AG08395 (cell line): ENCODE data around the gene BAZ2B.
A peak's percentile ranks its signal among the peaks of the same experiment; 100 is the strongest.
"Not testable (repeated sequence)": the region's sequence is repeated elsewhere in the genome, so short reads cannot be mapped to it uniquely, and the experiment has no call there.

ENCODE experiments used
- DNase-seq: peaks from one replicate; pipeline ENCODE4 v3.0.0; 2012; ENCODE audit warnings: mixed read lengths, low spot score

The BAZ2B gene

DNA sequence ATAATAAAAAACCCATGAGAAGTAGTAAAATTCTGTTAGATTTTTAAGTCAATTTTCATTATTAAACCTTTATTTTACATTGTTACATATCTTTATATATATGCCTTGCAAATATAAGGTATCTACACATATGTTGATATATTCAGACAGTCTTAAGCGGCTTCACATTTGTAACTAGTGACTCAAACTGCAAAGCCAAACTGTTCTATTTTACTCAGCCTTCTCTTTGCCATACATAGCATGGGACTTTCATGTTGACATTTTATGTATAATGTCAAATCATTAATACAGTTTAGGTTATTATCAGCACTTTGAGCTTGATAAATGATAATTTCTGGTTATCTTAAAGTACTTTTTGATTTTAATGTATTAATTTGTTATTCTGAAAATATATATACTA lies 204.9 kb downstream of the BAZ2B start:
- no peak for DNase-seq

DNA sequence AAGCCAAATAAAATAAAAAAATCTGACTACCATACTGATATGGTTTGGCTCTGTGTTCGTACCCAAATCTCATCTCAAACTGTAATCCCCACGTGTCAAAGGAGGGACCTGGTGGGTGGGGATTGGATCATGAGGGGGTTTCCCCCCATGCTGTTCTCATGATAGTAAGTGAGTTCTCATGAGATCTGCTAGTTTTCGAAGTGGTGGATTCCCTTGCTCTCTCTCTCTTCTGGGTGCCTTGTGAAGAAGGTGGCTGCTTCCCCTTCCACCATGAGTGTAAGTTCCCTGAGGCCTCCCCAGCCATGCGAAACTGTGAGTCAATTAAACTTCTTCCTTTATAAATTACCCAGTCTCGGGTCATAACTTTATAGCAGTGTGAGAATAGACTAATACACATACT lies 206.1 kb downstream of the BAZ2B start:
- no peak for DNase-seq

DNA sequence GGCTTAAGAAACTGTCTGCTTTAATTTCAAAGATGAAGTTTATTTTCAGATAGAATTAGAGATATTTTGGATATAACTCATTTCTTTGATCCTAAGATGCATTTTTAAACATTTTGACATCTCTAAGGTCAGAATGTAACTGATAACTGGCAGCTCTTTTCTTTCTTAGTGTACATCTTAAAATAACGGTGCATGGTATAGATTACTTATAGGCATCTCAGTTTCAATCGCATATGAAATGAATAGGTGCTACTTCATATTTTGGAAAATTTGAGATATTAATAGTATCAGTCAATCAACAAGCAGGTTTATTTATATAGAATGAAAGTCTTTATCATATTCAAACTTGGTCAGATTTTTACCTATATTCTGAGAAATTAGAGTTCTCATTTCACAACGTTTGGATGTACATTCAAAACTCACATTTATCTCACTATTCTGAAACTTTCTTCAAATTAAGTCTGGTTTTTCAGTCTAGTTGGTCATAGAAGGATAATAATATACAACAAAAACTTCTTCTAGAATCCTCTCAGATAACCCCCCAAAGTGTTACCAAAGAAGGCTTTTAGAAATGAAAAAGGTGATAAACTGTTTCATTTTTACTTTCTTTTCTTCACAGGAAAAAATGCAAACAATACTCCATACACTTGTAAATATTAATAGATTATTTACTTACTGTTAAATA lies 207.1 kb downstream of the BAZ2B start:
- no peak for DNase-seq

DNA sequence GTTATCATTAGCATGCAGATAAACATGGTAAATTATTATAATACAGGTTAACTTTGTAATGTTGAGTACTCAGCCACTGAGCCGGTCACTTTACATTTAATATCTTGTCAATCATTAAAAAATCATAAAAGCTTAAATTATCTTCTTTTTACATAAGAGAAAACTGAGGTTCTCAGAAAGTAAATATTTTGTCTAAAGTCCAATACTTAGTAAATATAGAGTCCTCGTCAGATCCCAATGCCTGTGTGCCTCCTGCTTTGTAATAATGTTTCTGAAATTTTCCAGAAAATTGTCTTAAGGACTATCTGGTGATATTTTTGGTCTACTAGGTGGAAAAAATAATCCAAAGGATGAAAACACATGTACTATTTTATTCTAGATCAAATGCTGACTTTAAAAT lies 213.6 kb downstream of the BAZ2B start:
- no peak for DNase-seq

DNA sequence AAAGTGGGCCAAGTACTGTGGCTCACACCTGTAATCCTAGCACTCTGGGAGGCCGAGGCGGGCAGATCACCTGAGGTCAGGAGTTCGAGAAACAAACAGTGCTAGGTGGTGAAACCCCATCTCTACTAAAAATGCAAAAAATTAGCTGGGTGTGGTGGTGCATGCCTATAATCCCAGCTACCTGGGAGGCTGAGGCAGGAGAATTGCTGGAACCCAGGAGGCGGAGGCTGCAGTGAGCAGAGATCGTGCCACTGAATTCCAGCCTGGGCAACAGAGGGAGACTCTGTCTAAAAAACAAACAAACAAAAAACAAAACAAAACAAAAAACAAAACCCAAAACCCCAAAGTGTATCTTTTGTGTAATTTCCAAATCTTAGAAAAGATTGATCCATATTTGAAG lies 214.2 kb downstream of the BAZ2B start:
- not testable (repeated sequence) for DNase-seq

DNA sequence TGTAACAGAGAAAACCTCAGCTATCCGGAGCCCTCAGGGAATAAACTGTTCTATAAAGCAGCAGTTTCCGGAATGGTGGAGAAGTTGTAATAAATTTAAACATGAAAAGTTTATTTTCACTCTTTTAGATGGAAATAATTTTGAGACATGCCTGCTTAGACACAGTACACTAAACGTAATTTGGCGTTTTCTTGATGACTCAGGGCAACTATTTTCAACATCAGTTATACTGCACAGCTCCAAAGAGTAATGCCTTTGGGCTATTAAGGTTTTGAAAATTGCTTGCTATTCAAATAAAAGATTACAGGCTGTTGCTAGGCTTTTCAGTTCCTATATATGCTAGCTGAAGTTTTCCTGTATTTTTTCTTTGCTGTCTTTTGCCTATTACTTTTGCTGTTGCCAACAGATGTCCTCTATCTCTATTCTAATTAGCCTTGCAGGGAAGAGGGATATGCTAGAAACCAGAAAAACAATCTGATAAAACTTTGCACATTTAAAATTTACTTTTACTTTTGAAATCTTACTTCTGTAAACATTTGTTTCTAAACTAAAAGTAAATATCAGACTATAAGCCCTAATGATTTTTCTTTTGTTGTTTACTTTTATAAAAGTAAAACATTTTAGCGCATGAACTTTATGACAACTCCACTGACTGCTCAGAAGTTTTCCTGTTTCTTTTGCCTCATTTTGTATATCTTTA lies 216.5 kb downstream of the BAZ2B start:
- no peak for DNase-seq

DNA sequence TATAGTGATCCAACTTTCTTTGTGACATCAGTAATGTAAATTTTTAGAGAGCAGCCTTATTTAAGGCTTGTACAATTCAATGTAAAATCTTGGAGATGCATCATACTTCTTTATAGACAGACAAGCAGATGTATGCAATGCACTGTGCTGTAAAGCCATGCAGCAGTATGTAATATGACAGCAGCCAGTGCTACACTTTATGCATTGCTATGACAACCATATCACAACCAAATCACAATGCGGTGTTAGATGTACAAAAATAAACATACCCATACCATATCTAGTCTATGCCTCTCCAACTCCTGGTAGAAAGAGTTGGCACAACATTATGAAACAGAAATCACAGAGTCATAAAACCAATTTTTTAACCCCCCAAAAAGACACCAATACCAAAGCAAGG lies 219.5 kb downstream of the BAZ2B start:
- DNase-seq: no peak

DNA sequence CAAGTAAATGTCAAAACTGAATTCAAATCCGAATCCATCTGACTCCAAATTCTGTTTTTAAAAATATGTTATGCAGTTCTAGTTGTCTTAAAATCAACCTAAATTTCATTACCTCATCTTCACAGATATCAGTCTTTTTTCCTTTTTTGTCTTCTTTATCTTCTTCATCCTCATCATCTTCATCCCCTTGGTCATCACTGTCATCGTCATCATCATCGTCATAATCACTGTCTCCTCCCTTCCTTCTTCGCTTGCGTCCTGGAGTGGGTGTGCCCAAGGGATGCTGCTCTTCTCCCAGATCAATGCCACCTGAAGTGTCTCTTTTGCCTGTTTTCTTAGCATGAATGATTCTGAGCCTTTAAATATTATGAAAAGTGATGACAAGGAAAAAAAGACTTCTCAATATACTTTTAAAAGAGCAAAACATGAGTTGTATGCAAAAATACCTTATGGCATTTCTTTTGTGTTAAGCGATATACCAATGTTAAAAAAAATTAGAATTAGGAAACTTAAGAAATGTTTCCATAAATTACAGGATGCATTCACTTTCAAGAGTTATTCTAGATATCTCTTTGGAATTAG lies 233.8 kb downstream of the BAZ2B start:
- DNase-seq: no peak

DNA sequence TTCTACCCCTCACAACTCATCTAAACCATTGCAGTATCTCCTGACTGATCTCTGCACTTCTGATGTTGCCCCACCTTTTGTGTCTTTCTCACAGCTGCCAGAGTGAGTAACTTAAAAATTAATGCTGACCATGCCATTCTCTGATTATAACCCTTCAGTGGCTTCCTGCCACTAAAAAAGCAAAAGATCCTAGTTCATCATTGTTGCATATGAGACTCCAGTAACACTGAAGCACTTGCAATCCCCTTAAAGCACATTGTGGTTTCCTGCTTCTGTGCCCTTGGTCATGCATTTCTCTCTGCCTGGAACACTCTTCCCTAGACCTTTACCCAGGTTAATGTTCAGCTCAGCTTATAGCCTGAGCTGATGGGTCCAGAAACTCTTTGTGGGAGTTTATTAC lies 234.8 kb downstream of the BAZ2B start:
- no peak for DNase-seq

DNA sequence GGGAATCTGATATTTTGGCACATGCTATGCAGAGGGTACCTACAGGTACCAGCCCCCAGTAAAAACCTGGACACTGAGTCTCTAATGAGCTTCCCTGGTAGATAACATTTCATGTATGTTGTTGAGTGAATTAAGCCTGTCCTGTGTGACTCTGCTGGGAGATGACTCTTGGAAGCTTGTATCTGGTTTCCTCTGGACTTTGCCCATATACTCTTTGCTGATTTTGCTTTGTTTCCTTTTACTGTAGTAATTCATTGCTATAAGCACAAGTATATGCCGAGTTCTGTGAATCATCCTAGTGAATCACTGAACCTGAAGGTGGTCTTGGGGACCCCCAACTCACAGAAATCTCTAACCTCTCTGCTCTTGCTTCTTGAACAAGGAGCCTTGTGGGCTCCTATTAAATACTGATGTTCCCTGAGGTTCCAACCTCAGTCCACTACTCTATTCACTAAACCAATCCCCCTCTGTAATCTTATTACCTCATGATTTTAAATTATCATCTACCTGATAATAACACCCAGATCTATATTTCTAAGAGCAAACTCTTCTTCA lies 235.6 kb downstream of the BAZ2B start:
- DNase-seq: no peak

DNA sequence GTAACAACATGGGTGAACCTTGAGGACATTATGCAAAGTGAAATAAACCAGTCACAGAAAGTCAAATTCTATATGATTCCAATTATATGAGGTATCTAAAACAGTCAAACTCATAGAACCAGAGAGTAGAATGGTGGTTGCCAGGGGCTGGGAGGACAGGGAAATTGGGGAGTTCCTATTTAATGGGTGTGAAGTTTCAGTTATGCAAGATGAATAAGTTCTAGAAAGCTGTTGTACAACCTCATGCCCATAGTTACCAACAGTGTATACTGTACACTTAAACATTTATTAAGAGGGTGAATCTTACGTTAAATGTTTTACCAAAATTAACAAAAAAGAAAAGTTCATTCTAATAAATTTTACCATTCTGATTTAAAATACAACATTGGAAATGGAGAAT lies 237.2 kb downstream of the BAZ2B start:
- no peak for DNase-seq

DNA sequence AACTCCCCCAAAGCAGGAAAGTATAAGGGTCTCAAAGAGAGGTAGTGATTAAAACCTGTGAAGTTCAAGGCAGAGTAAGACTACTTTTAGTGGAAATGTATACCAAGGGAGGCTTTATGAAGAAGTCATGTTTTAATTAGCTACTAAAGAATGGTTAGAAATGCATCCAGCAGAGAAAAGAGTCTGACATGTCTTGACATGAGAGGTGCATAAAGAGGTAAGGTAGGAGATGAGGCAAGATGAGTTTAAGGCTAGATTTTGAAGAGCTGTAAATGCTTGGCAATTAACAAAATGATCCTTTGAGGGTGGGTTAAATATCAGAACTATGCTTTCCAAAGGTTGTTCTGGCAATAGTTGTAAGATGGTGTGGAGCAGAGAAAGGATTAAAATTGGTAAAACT lies 241.1 kb downstream of the BAZ2B start:
- no peak for DNase-seq

DNA sequence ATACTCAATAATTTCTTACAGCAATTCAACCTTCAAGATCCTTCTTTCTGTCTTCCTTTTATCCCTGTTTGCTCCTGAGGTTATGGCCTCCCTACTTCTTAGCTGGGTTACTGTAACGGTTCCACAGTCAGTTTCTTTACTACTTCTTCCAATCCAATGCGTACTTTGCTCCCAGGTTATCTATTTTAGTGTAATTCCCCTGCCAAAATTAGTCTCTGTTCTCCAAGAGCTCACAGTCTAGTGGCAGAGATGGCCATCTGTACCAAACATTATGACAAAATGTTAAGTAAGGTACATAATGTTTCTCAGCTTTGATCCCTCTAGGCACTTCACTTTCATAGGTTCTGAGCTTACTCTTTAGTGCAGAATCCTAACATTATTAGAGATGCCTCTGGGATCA lies 244.8 kb downstream of the BAZ2B start:
- DNase-seq: no peak

DNA sequence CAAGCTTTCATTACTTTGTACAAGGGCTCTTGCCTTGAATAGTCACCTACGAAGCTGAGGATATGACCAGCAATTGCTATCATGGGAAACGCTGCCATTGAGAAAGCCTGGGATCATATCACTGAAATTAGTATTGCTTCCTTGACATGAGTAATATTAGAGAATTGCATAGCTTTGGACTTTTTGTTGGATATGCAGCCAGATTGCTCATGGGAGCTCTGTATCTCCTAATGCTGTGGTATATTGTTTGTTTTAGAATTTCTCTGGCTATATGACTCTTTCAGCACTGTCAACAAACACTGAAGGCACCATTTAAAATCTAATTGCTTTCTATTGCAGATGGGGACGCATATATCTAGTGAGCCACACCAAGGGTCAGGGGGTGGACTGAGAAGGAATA lies 249.8 kb downstream of the BAZ2B start:
- DNase-seq: no peak

DNA sequence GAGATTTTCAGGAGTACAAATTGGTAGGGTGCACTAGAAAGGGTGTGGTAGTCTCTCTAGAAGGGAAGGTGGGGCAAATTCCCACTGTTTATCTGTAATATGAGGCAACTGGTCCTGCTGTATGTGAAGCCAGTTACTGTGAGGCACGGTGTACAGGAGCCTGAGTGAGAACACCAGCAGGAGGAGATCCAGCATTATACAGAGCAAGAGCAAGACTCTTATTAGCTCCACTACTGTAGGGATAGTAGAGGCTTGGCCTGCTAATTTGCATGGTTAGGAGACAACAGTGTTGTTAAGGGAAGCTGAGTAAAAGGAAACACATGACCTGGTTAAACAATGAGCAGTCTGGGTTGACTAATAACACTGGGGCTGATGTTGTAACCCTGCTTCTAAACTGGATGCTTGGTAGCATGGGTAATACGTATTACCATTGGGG lies 253.5 kb downstream of the BAZ2B start:
- peak; percentile 5 for DNase-seq

DNA sequence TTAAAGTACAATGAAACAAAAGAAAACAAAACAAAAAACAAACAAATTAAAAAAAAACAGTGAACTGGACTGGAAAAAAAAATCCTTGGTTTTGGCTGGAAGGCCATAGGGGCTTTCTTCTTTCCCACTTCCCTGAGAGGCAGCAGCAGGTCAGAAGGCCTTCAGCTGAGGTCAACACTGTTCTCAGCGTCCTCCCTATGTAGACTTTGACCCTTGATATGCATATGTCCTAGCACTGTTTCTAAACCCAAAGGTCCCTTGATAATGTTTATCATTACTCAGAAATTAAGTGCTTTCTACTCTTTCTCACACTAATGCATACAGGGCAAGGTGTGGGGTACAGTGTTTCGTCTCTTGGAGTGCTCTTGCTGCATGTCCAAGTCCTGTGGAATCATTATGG lies 254.3 kb downstream of the BAZ2B start:
- no peak for DNase-seq

DNA sequence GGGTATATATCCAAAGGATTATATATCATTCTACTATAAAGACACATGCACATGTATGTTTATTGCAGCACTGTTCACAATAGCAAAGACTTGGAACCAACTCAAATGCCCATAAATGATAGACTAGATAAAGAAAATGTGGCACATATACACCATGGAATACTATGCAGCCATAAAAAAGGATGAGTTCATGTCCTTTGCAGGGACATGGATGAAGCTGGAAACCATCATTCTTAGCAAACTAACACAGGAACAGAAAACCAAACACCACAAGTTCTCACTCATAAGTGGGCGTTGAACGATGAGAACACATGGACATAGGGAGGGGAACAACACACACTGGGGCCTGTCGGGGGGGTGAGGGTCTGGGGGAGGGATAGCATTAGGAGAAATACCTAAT lies 254.7 kb downstream of the BAZ2B start:
- DNase-seq: not testable (repeated sequence)

DNA sequence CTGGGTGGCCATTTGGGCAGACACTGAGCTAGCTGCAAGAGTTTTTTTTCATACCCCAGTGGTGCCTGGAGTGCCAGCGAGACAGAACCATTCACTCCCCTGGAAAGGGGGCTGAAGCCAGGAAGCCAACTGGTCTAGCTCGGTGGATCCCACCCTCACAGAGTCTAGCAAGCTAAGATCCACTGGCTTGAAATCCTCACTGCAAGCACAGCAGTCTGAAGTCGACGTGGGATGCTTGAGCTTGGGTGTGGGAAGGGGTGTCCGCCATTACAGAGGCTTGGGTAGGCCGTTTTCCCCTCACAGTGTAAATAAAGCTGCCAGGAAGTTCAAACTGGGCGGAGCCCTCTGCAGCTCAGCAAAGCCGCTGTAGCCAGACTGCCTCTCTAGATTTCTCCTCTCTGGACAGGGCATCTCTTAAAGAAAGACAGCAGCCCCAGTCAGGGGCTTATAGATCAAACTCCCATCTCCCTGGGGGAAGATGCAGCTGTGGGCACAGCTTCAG lies 260.2 kb downstream of the BAZ2B start:
- no peak for DNase-seq

DNA sequence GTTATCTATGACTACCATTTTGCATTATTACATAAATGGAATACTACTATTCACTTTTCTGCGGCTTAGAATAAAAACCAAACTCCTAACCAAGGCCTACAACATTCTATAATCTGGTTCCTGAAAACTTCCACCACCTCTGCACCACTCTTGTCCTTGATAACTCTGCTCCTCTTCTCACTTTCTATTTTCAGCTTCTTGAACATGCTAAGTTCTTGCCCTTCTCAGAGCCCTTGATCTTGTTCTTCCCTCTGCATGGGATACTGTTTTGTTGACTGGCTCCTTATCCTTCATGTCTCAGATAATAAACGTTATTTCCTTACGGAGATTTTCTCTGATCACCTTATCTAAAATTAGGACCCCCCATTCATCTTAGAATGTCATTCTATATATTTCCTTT lies 264.4 kb downstream of the BAZ2B start:
- DNase-seq: no peak

DNA sequence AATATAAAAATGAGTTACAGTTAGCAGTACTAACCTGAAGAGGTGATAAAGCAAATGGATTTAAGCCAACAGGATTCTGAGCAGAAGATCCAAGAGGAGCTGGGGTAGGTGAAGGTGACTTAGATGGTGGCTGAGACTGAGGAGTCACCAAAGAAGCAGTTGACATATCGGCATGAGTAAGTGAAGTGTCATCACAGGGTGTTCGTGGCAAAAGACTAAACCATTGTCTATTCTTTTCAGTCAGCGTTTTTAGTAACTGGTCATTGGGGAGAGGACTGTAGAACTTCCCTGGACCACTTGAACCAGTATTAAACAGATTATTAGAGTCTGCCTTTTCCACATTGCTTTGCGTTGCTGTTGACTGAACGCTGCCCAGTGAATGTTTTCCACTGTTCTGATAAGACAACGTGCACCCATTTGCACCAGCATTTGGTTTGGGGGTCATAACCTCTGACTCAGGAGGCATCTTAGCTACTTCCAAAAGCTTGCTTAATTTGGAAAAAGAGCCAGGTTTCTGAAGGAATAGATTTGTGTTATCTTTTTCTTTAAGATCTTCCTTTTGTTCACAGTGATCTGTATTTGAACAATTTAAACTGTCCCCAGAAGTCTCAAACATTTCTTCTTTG lies 266.6 kb downstream of the BAZ2B start:
- DNase-seq: no peak

DNA sequence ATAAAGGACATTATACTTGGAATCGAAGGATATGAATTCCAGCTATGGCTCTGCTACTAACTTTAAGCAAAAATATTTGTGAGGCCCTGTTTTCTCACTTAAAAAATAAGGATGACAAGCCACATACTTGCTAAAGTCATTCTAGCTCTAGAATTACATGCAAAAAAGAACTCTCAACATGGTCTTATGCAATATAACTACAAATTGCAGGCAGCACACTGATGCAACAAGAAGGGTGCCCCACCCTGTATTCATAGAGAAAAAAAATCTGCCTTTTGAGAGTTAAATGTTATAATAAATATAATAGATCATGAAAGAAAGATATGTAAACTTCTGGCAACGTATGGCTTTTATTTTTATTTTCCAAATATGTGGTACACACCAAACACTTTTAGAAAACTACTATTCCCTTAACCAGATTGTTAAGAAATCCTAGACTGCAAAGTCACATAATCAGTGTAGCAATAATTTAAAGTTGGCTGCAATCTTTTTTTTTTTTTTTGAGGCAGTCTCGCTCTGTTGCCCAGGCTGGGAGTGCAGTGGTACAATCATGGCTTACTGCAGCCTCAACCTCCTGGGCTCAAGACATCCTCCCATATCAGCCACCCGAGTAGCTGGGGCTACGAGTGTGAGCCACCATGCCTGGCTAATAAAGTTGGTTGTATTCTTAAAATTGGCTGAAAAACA lies 289.6 kb downstream of the BAZ2B start:
- peak; percentile 11 for DNase-seq

DNA sequence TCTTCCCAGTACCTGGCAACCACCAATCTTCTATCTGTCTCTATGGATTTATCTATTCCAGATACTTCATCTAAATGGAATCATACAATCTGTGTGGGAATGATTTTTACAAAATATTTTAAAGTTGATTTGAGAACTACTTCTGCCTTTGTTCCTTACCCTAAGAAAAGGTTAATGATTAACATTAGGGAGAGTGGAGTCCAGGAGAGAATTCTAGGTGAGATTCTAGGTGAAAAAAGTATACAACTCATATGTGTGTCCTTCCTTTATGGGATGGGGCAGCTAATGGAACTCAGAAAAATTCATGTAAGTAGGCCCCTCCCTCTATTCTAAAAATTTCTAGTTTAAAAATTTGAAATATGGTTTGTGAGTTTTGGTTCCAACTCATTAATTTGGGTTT lies 293.9 kb downstream of the BAZ2B start:
- no peak for DNase-seq
